GM18873 (cell line): ENCODE measurements around the gene PERCC1.

Experiments used
- ATAC-seq: cut with Tn5 transposase; IDR thresholded peaks from one replicate; pipeline ENCODE4 v1.9.1; 2021; ENCODE audit warnings: mild to moderate bottlenecking, moderate library complexity, moderate number of reproducible peaks; ENCODE audit not compliant: unreplicated experiment, low FRiP score

PERCC1 gene

GRCh38 chr16:1448536-1449116, 17.7 kb downstream of the PERCC1 start:
- ATAC-seq: no peak

DNA sequence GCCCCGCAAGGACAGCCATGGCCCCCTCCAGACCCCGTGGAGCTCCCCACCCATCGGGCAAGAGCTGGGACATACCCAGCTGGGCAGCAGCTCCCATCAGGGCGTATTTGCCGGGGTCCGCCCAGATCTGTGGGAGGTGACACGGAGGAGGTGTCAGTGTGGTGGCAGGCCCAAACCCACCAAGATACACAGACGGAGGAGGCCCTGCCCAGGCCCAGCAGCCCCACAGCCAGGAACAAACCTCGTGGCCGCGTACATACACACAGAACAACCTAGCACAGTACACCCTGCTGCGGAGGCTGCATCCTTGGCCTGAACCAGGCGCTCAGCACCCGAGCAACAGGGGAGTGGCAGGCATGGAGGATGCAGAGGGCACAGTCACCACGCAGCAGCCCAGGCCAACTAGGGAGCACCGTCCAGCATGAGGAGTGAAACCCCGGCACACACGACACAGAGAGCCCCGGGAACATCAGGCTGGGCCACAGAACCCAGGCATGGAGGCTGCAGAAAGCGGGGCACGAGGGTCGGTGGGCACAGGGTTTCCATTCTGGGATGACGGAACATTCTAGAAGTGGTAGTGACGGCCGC, 18.4 kb downstream of the PERCC1 start:
- no peak for ATAC-seq

- ATAC-seq: no peak
Measured at GRCh38 chr16:1450218-1450617, 19.3 kb downstream of the PERCC1 start.

DNA sequence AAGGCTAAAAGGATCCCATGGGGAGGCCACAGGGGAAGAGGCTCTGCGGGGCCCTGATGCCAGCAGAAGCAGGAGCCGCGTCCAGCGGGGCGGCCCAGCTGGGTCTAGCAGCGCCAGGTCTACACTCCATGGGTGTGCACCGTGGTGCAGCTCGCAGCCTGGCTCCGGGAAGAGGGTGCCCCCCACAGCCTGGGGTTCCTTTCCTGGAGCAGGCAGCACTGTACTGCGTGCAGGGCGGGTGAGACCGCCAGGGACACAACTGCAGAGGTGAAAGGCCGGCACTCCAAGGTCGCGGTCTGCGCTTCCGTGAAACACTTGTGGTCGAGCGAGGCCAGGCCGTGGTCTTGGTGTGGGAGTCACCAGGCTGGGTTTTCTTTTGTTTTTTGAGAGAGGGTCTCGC, 20.0 kb downstream of the PERCC1 start:
- no peak for ATAC-seq

- ATAC-seq: no peak
Measured at GRCh38 chr16:1451702-1452392, 21.0 kb downstream of the PERCC1 start.

- ATAC-seq: no peak
Measured at GRCh38 chr16:1452530-1452929, 21.7 kb downstream of the PERCC1 start.

DNA sequence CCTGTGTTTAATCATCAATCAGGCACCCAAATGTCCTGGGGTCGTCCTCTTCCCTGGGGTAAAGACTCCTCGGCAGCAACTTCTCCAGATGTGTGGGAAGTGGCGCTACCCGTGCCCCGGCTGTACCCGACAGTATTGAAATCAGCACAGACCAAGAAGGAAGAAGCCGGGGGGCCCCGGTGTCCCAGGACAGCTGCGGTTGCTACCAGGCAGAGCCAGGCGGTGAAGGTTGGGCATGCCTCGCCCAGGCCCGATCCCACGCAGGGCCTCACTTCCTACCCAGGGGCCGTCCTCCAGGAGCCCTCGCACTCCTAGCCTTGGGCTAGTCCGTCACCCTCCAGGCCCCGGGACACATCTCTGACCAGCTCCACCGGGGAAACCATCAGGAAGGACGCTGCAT, 22.4 kb downstream of the PERCC1 start:
- no peak for ATAC-seq

DNA sequence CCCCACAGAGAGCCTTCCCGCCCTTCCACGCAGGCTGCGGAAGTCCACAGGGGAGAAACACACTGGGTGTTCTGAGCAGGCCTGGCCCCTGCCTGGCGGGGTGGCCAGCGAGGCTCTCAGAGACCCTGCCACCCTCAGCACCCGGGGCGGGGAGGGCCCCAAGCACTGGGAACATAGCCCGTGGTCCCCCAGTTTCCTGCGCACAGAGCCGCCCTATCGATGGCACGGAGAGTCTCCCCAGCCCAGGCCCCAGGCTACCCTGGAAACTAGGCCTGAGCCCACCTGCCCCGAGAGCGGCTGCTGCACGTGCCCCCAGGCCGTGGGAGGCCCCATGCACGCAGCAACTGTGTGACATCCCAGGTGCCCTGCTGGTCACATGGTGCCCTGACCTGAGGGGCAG, 23.7 kb downstream of the PERCC1 start:
- ATAC-seq: no peak

- no peak for ATAC-seq
Measured at GRCh38 chr16:1455190-1456171, 24.6 kb downstream of the PERCC1 start.

DNA sequence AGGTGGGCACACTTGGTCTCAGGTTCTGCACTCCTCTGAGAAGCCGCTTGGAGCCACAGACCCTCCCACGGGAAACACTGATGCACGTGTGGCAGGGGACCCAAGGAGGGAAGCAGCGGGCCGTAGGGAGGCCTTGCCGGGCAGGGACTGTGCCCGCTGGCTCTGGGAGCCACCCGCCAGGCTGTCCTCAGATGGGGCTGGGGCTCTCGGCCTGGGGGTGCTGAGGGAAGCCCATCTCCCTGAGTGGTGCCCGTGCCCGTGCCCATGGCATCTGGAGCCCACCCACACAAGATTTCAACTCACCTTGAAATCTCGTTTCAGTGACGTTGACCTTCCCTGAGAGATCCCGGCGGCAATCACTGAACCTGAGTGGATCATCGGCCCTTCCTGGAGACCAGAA, 26.1 kb downstream of the PERCC1 start:
- ATAC-seq: no peak

- ATAC-seq: no peak
Measured at GRCh38 chr16:1457489-1458245, 26.8 kb downstream of the PERCC1 start.

GRCh38 chr16:1458336-1458976, 27.6 kb downstream of the PERCC1 start:
- no peak for ATAC-seq

DNA sequence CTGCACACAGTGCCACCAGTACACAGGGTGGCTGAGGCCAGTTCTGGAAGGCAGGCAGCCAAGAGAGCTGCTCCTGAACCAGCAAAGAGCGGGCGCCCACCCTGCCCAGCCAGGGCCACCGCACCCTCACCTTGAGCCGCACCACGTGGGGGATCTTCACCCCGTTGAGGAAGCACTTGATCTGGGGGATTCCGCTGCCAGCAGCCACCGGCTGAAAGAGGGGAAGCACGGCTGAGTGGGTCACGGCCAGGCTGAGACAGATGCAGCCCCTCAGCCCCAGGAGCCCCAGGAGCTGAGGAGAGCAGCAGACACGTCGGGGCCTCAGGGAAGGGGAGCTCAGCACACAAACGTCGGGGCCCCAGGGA, 28.1 kb downstream of the PERCC1 start:
- ATAC-seq: no peak

DNA sequence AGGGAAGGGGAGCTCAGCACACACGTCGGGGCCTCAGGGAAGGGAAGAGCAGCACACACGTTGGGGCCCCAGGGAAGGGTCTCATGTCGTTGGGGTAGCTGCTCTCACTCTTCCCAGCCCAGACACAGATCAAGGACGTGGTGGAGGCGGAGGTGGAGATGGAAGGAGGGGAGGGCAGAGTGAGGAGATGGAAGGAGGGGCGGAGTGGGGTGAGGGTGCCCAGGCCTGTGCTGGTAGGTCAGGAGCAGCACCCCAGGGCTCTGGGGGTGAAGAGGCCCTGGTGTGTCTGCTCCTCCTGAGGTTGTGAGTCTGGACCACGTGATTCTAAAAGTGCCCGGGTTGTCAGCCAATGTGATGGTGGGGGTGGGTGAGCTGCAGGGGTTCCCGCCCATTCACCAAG, 29.1 kb downstream of the PERCC1 start:
- ATAC-seq: no peak

GRCh38 chr16:1460602-1461138, 29.8 kb downstream of the PERCC1 start:
- no peak for ATAC-seq

- no peak for ATAC-seq
Measured at GRCh38 chr16:1461146-1461545, 30.3 kb downstream of the PERCC1 start.

- ATAC-seq: no peak
Measured at GRCh38 chr16:1464196-1464893, 33.5 kb downstream of the PERCC1 start.

GRCh38 chr16:1464894-1465566, 34.2 kb downstream of the PERCC1 start:
- ATAC-seq: no peak

- ATAC-seq: no peak
Measured at GRCh38 chr16:1465567-1465915, 34.7 kb downstream of the PERCC1 start.
